ENCODE measurements around the gene KCNJ8.
"Not testable (repeated sequence)": the region's sequence is repeated elsewhere in the genome, so short reads cannot be mapped to it uniquely, and the experiment has no call there.

The KCNJ8 gene

DNA sequence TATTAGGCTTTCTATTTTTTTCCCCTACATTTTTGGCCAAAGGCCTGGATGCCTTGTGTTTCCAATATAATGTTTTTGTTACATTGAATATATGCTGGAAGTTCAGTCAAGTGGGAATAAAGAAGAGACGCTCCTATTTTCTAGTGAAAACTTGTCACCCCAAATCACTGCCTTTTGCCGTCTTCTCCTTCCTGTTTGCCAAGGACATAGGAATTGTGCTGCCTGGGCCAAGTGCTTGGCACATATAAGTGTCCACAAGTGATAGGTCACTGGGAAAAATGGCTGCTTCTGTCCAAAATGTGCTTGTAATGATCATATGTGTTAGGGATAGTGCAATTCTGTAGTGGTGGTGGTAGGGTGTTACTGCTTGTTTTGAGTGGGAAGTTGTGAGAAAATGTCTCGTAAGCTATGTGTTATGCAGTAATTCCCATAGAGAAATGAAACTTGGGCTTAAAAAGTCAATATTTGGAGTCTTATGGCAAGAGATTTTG is 11.6 kb upstream of the KCNJ8 start:
- DNase-seq (ENCODE audit: low spot score), result no peak
- no peak for TF ChIP-seq CTCF (IDR thresholded peaks at IDR 0.05; ENCODE audit: borderline replicate concordance, control extremely low read depth, extremely low read depth, insufficient read depth, missing control alignments)
- in situ Hi-C loops (cut with MboI; ENCODE audit: low sequenced_read_pairs, unreplicated experiment), result no loop called here

- in situ Hi-C loops (cut with MboI; ENCODE audit: low sequenced_read_pairs, unreplicated experiment); DNase-seq (ENCODE audit: low spot score): not testable (repeated sequence)
Observed at GRCh38 chr12:21782723-21783122, 8.2 kb upstream of the KCNJ8 start.

DNA sequence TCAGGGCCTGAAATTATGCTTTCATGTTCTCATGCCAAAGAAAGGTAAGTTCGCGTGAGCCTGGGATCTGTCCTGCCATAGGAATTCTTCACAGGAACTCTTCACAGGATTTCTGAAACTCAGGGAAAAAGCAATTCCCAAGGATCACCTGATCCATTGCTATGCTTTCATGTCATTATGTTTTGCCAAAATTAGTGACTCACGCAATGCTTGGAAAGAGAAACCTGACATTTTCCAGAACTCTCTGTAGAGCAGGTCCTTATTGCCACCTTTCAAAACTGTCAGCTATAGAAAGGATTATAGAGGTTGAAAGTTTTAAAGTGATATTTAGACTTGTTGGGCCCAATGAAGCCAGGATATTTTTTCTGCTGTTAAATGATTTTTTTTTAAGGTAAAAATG is 6.3 kb upstream of the KCNJ8 start:
- in situ Hi-C loops (cut with MboI; ENCODE audit: low sequenced_read_pairs, unreplicated experiment), result no loop called here
- TF ChIP-seq CTCF (IDR thresholded peaks at IDR 0.05; ENCODE audit: borderline replicate concordance, control extremely low read depth, extremely low read depth, insufficient read depth, missing control alignments), result no peak
- DNase-seq (ENCODE audit: low spot score), result no peak

DNA sequence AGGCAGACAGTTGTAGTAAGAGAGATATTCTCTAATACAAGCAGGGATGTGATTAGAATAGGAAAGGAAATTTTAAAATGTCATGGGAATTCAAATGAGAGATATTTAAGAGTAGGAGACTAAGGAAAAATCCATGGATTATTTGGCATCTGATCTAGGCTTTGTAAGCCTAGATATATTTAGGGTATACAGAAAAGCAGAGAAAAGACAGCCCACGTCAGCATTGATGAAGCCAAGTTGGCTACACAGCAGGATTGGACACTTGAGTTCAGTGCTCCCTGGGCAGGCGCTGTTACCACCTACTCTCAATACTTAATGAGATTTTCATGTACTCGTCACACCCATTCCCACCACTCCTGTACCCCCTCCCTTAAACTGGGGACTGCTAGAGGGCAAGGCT is 1.7 kb upstream of the KCNJ8 start:
- in situ Hi-C loops (cut with MboI; ENCODE audit: low sequenced_read_pairs, unreplicated experiment), result no loop called here
- no peak for TF ChIP-seq CTCF (IDR thresholded peaks at IDR 0.05; ENCODE audit: borderline replicate concordance, control extremely low read depth, extremely low read depth, insufficient read depth, missing control alignments)
- no peak for DNase-seq (ENCODE audit: low spot score)

- TF ChIP-seq CTCF (IDR thresholded peaks at IDR 0.05; ENCODE audit: borderline replicate concordance, control extremely low read depth, extremely low read depth, insufficient read depth, missing control alignments), result no peak
- no peak for DNase-seq (ENCODE audit: low spot score)
- in situ Hi-C loops (cut with MboI; ENCODE audit: low sequenced_read_pairs, unreplicated experiment), result no loop called here
Observed at GRCh38 chr12:21775133-21775820, 771 bp upstream of the KCNJ8 start.

GRCh38 chr12:21773806-21774205 is 700 bp downstream of the KCNJ8 start:
- in situ Hi-C loops (cut with MboI; ENCODE audit: low sequenced_read_pairs, unreplicated experiment), result no loop called here
- no peak for DNase-seq (ENCODE audit: low spot score)
- TF ChIP-seq CTCF (IDR thresholded peaks at IDR 0.05; ENCODE audit: borderline replicate concordance, control extremely low read depth, extremely low read depth, insufficient read depth, missing control alignments), result no peak

- in situ Hi-C loops (cut with MboI; ENCODE audit: low sequenced_read_pairs, unreplicated experiment), result no loop called here
- no peak for DNase-seq (ENCODE audit: low spot score)
Observed at GRCh38 chr12:21773263-21773741, 1.2 kb downstream of the KCNJ8 start.

More at GRCh38 chr12:21773263-21773741, 1.2 kb downstream of the KCNJ8 start:
- TF ChIP-seq CTCF (IDR thresholded peaks at IDR 0.05; ENCODE audit: borderline replicate concordance, control extremely low read depth, extremely low read depth, insufficient read depth, missing control alignments), result no peak
